Activated CD4-positive, alpha-beta T cell treated with anti-CD3 and anti-CD28 coated beads, Interleukin-2, Interleukin-4, amounts not matched to agents 100 ng/mL and 50 ng/mL, durations not matched to agents 16 hours and 8 hours (primary cell): Measurements from ENCODE around the gene SPINK5.
A peak's percentile ranks its signal among the peaks of the same experiment; 100 is the strongest.

Experiments used
- DNase-seq: peaks from one replicate; pipeline ENCODE4 v3.0.0-alpha.2; 2020; ENCODE audit warnings: low spot score

Gene SPINK5

DNA sequence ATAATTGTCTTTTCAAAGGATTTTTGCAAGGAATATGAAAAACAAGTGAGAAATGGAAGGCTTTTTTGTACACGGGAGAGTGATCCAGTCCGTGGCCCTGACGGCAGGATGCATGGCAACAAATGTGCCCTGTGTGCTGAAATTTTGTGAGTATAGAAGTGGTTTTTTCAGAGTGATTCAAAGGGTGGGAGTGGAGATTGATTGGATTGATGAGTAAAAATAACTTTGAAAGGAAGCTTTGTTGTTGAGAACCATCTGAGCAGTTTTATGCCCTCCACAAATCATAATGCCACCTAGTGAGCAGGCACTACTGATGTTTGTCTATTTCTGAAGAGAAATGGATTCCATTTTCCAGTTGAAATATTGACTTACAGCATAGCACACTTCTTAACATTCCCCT, 30.6 kb downstream of the SPINK5 start:
- DNase-seq = no peak

DNA sequence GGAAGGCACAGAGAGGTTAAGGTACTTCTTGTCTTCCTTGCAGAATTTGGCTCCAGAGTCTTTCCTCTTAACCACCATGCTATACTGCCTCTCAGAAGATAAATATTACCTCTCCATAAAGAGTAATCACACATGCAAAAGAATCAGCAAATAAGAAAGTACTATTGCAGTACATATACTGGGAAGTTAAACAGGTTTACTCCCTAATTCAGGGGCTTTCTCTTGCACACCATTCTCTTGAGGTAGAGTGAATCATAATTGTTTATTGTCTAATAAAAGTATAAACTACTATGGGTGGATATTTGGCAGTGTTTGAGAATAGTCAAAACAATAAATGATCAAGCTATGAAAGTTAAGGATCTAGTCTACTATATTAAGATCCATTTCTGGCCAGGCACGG, 40.4 kb downstream of the SPINK5 start:
- DNase-seq = no peak

DNA sequence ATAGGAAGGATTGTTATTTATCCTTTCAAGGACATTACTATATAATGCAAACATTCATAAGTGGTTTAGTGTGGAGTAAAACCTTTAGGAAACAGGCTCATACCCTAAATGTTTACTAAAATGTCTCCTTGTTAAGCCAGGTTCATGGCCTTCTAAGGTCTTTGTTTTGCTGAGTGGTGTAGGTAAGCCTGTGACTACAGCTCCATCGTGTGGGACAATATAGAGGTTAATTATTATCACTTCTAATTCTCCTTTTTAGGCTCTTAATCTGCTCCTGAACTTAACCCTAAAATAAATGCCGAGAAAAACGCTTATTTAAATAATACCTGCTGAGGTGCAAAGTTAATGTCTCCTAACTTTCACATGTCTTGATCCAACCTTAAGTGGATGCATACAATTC, 43.8 kb downstream of the SPINK5 start:
- DNase-seq = no peak

DNA sequence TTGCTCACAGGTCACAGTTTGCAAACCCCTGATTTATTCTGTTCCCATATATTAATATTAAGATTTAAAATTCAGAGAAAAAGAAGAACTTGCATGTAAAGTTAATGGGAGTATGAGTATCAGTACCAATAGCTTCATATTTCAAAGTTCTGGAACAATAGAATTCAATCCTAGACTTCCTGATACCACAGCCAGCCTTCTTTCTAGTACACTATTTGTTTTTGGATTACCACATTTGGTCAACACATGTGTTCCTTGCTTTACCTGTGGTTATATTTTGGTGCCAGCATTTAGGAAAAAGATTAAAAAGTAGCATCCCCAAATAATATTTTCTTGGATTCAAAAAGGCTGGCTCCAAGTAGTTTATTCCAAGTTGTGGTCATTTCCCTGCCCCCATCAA, 49.5 kb downstream of the SPINK5 start:
- no peak for DNase-seq

DNA sequence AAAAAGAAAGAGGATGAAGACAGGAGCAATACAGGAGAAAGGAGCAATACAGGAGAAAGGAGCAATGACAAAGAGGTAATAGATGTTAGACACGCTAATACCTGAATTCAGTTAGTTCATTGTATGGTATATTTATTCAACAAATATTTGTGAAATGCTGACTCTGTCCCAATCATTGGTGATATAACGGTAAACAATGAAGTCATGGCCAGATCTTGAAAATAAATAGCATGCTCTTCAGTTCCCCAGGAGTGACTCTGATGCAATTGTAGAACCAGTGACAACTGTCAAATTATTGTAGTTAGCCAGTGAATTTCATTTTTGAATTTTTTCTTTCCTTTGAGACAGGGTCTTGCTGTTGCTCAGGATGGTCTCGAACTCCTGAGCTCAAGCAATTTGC, 56.5 kb downstream of the SPINK5 start:
- no peak for DNase-seq

DNA sequence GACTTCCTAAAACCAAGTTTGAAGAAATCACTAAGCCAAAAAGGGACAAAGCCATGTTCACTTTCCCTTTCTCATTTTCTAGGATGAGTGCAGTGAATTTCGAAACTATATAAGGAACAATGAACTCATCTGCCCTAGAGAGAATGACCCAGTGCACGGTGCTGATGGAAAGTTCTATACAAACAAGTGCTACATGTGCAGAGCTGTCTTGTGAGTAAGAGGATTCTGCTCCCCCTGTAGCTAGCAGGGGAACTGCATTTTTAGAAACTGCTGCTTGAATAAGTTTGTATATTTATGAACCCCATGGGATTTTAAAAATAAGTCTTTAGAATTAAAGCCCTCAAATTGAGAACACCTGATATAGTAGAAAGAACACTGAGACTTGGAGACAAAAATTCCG, 61.9 kb downstream of the SPINK5 start:
- no peak for DNase-seq

DNA sequence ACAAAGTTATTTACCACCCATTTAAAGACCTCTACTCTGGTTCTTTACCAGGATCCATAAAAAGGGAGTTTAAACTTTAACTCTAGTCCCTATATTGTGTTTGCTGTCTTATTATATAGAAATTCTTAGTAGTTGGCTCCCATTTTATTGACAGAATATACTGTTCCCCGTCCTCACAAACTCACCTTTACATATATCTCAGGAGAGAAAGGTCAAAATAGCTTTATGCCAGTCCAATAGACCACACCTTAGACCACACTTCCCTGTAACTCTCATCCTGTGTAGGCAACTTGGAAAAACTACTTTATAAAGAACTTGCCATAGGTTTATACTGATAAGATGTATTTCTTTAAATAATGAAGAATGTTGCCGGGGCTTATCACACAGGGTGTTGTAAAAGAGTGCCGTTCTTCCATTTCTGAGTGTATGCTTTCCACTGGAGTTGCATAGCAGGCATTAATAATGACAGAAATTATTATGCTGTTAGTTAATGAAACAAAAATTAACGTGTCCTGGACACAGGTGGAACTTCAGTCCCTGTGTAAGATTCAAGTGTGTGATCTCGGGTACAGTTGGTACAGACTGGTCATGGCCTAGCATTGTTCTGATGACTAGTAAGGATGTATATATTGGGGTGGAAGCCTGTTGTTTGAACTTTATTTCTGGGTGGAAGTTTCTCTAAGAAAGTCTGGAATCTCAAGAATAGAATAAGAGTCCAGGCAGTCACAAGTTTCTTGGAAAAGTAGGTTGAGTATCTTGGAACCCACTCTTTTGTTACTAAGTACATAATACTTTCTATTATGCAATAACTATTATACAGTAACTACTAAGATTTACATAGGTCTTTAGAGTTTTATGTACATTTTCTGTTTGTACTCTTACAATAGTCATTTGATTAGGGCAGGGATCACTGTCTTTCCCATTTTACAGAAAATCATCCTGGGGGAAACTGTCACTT, 71.6 kb downstream of the SPINK5 start:
- DNase-seq = no peak

DNA sequence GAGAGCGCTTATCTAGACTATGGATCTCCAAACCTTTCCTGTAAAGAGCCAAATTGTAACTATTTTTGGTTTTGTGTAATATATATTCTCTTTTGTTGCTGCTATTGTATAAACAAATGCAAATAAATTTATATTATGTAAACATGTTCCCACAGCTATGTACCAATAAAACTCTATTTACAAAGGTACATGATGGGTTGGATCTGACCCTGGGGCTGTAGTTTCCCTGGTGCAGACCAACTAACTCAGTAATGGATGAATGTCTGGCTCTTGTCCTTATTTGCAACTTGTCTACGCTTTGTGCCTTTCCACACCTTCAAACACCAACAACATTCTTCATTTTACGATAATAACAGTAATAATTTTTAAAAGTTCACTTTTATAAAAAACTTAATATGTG, 77.1 kb downstream of the SPINK5 start:
- DNase-seq = no peak

DNA sequence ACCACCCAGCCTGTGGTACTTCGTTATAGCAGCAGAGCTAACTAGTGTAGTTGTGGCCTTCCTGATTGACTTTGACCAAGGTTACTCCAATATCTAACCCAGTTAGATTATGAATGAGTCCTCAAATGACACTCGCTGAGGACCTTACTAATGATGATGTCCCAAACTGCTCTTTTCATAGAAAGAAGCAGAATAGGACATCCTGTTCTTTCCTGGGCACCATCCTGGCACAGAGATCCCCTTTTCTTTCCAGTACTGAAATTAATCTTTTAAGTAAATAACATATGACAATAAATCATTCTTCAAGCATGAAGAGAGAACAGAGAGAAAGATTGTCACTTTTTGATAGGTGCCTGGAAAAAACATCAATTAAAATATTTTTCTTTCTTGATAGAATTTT, 77.9 kb downstream of the SPINK5 start:
- DNase-seq = no peak

DNA sequence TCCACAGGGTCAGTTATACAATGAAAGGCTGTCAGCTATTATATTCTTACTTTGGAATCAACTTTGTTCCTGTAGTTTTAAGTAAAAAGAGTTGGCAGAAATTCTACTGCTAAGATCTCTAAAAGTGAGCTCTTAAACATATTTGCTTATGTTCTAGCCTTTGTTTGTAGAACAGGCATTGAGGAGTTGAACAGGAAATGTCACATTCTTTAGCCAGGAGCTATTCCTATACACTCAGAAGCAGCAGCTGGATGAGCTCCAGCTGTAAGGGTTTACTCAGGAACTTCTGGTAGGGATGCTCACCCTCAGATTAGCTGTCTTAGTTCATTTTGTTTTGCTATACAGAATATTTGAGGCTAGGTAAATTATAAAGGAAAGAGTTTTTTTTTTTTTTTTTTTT, 82.1 kb downstream of the SPINK5 start:
- DNase-seq = no peak

DNA sequence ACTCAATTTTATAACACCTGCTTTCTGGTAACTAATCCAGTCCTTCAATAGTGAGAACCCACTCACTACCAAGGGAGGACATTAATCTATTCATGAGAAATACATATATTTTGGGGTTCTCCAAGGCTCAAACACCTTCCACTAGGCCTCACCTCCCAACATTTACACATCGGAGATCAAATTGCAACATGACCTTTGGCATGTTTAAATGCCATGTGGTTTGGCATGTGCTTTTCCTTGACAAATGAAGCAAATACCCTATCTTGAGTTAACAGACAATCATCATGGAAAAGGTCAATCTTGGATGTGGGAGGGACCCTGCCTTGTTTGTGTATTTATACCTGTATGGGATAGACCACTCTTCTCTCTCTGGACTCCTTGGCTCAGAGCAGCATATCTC, 82.7 kb downstream of the SPINK5 start:
- DNase-seq = no peak

DNA sequence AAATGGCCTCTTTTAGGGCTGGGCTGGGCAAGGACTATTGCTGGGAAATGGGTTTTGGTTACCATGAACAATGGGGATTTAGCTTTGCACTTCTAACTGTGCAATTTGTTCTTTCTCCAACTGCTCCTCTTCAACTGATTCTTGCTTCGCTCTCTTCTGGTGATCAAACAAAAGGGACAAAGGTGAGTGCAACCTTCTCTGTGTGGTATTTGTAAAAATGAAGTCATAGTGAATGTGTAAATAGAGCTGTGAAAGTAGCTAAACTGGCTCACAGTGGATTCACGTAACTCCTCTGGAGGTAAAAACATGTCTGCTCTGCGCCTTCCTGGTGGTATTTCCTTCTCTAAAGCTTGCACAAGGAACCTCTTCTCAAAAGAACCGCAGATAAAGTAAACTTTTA, 83.6 kb downstream of the SPINK5 start:
- no peak for DNase-seq

DNA sequence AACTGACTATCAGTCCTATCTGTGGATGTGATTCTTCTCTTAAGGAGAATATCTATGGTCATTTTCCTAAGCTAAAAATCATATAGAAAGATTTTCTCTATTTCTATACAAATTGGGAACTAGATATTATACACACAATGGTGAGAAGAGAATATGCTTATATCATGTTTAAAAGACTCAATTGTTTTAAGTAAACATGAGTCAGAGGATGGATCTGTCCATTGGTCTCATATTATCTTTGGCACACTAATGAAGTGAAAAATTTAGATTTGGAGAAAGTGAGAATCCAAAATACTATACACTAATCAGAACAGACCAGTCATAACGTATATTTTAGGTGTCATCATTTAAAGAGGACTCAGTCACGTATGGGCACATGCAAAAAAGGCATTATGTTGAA, 88.1 kb downstream of the SPINK5 start:
- DNase-seq = no peak

DNA sequence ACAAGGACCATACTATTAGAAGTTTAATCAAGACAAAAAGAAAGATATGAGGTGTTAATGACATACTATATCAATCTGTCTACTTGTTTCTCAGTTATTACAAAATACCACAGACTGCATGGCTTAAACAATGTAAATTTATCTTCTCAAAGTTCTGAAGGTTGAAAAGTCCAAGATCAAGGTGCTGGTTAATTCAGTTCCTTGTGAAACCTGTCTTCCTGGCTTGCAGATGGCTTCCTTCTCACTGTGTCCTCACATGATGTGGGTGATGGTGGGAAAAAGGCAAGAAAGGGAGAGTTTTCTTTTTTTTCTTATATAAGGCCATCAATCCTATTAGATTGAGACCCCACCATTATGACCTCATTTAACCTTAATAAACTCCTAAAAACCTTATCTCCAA, 89.0 kb downstream of the SPINK5 start:
- no peak for DNase-seq

DNA sequence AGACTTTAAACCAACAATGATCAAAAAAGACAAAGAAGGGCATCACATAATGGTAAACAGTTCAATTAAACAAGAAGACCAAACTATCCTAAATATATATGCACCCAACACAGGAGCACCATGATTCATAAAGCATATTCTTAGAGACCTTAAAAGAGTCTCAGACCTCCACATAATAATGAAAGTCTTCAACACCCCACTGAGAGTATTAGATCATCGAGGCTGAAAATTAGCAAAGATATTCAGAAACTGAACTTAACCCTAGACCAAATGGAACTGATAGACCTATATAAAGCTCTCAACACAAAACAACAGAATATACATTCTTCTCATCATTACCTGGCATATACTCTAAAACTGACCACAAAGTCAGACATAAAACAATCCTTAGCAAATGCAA, 92.8 kb downstream of the SPINK5 start:
- no peak for DNase-seq

DNA sequence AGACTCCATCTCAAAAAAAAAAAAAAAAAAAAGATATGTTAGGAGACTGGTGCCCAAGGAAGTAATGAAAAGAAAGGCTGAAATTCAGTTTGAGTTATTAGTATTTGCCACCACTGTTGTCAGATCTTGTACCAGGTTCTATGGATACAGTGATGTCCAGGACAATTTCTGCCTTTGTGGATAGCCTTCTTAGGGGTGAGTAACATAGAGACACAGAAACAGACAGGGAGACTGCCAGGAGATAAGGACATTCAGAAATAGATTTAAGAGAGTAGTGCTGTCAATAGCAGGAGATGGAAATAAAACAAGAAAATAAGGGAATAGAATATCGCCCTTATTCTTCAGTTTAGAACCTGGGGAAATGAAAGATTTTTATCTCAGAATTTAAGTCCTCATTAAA, 98.3 kb downstream of the SPINK5 start:
- no peak for DNase-seq

DNA sequence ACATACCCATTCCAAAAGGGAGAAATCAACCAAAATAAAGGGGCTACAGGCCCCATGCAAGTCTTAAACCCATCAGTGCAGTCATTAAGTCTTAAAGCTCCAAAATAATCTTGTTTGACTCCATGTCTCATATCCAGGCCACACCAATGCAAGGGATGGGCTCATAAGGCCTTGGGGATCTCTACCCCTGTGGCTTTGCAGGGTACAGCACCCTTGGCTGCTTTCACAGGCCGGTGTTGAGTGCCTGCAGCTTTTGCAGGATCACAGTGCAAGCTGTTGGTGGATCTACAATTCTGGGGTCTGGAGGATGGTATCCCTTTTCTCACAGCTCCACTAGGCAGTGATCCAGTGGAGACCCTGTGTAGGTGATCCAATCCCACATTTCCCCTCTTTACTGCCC, 99.6 kb downstream of the SPINK5 start:
- no peak for DNase-seq

DNA sequence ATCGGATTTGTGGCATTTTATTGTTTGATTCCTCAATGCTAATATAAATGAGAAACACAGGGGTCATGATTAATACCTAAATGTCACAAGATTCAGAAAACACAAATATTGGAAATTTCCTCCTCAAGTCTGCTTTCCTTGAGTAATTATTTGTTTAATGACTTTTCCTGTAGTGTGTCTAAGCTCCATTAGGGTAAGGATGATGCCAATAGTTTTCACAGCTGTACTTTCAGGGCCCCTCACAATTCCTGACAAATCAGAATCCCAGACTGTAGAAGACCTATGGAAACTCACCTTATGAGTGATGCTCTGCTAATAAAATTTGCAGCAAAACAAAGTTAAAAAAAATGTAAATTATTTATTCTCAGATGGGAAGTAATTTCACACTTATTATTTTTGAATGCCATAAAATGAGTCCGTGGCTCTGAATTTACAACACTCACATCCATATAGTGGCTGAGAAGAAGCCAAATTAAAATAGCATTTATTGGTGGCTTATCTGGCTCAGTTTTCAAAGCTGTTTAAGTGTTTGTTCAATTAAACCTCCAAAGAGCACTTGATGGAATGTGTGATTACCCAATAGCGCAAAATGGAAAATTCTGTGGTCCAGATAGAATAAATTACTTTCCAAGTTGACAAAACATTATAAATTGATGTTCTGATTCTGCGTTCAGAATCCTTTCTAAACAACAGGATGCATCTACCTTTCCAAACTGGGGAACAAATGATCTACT, 102.9 kb downstream of the SPINK5 start:
- no peak for DNase-seq

DNA sequence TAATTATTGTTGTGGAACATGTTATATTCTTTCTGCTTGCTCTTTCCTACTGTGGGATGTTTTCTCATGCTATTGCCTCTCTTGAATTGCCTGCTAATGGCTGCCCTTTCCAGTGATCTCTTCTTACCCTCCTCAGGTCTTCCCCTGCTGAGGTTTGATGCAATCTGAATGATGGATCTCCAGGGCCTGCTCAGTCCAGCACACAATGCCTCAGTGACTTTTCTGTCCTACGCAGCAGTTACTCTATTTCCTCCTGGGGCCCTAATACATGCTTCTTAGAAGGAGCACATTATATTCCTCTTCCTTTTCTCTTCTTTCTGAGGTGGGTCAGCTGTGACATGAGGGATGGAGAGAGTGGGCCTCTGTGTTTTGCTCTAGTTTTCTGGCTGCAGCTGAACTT, 104.5 kb downstream of the SPINK5 start, which contains the start of gene SPINK14:
SPINK14 (plus strand) TSS at position 301 of the 400 bp plus-strand sequence. CDS start 1,187 bp downstream, outside the sequence.
- DNase-seq = no peak

DNA sequence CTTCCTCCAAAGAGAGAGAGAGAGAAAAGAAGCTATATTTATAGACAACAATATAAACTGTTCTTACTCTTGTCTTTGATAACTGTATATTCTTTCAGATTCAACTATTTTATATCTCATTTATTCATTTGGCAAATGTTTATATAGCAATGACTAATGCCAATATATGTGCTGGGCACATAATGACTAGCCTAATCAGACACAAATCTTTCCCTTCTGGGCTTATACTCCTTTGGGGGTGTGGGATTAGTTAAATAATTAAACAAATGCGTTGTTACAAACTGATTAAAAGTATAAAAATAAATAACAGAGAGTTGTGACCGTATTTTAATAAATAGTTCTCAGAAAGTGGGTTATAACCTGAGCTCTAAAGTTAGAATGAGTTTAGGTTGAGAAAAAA, 108.6 kb downstream of the SPINK5 start:
- no peak for DNase-seq

DNA sequence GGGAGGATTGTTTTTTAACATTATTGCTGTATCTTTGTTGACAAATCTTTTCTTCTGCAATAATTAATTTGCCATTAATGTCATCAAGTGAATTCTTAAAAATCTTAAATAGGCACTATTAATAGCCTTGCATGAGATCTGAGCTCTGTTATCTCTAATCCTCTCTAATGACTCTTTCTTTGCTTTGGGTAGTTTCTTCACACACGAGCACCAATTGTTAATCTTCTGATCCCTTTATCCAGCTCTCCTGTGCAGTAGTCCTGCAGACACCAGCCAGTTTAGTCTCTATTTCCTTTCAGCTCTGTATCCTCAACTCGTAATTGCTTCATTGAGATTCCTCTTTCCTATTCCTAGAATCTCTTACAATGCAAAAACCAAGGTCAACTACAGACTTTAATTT, 112.7 kb downstream of the SPINK5 start:
- DNase-seq = no peak

DNA sequence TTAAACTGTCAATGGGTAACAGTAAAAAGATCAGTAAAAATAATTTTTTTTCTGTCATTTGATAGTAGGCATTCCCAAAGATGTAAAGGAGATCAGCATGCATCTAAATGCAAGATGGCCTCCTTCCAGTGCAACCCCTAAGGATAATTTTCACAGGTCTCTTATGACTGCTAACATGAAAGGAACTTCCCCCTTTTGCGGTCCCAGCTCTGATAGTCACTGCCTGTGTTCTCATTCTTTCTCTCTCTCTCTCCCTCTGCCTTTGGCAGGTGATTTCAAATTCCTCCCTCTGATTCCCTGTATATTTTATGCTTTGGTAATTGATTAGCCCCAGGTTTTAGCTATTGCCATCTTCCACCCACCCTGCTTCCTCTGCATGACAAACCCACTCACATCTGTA, 113.4 kb downstream of the SPINK5 start:
- no peak for DNase-seq

DNA sequence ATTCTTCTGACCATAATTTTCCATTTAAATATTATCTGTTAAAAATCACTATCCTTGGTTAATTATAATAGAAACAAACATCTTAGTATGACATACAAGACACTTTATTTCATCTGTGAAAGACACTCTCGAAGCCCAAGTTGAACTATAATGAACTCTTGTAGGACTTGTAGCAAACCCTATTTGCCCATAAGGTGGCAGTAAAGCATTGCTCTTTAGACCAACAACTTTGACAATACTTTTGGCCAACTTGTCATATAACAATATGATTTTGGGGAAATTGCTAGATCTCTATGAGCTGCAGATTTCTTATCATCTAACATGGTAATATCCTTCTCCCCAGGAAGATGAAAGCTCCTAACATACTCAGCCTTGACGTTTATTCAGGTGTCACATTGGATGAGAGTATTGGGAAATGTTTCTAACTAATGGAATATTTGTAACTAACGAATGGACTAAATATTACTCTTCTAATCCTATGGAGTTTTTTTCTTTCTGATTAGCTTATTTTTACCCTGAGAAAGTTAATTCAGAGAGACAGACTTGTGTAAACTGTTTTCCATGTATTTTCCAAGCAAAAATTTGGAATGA, 115.5 kb downstream of the SPINK5 start:
- peak; percentile 66 for DNase-seq
